GM21786 (cell line): ENCODE measurements around the gene CALM1.

Experiments
- ATAC-seq: cut with Tn5 transposase; IDR thresholded peaks from one replicate; pipeline ENCODE4 v1.9.1; 2021; ENCODE audit not compliant: unreplicated experiment

CALM1 gene

DNA sequence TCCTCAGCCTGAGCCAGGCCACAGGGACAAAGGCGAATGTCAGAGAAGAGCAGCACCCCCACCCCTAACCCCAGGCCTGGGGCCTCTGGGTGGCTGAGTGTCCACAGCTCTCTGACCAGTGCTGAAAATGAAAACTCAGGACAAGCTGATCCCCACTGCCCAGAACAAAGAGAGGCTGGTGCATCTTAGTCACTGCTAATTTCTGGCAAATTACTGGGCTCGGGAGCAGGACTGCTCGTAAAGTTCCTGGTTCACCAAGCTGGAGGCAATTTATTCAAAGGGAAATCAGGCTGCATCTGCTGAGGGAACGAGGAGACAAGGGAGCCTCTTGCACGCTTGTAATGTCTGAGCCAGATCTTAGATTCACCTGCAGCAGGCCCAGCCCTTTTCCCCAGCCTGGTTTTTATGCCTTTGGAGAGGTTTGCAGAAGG, 43.2 kb downstream of the CALM1 start:
- ATAC-seq = no peak

DNA sequence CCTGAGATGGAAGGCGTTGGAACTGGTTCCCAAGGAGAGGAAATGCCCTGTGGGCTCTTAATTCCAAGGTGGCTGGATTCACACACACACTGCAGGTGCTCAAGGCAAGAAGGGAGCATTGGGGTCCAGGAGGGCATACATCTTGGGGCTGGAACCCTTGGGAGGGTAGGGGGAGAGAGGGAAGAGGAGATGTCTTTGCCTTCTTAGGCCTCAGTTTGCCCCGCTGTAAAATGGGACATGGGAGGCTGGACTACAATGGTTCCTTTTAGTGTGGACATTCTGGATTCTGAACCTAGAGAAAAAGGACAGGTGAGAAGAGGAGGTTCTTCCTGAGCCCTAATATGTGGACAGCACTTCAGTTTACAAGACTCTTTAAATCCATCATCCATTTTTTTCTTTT, 43.8 kb downstream of the CALM1 start:
- ATAC-seq = no peak

DNA sequence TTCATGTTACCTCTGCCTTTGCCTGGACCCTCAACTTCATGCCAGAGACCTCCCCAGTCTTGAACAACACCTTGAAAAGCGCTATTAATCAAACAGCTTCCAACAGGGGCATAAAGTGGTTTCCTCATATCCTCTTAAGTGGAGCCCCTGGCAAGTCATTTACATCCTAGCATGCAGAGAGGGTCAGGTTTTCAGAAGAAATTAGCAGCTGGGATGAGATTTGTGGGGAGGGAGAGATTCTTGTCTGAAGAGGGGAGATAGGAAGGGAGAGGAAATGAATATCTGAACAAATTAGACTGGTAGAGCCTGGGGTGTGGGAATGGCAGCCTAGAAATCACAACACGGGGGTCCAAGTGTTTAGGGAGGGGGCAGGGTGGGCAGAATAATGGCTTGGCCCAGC, 45.6 kb downstream of the CALM1 start:
- ATAC-seq = no peak

DNA sequence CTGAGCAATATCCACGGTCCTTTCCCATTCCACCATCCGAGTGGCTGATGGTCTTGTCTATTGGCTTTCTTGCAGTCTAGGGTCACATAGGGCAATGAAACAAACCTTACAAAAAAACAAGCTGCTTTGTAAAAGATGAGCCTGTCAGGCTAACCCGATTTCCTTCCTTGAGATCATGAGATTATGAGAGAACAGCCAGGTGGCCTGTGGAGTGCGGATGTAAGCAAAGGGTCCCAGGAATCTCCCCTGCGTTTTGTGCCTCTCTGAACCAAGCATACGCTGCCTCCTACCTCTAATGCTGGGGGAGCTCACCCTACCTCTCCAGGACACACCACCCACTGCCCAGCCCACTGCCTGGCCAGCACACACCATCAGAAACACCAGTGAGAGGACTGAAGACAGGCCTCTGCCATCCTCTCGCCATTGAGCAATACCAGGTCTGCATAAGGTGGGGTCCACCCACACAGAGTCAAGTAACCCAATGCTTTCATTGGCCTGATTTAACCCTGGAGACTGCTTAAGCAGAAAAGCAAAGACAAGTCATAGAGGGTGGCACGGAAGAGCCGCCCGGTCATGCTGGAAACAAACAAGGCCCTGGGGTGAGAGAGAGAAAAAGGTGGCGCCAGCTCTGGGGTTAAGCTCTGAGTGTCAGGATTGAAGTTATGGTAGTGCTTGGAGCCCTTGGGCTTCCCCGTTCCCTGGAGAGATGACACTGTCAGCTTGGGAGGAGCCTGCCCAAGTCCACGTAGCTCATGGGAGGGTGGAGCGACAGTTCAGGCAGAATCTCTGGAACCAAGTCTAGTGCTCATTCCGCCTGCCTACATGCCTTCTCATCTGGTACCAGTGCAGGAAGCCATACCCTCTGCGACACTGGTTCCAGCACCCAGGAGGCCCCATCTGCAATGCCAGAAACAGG, 46.6 kb downstream of the CALM1 start:
- ATAC-seq = no peak

DNA sequence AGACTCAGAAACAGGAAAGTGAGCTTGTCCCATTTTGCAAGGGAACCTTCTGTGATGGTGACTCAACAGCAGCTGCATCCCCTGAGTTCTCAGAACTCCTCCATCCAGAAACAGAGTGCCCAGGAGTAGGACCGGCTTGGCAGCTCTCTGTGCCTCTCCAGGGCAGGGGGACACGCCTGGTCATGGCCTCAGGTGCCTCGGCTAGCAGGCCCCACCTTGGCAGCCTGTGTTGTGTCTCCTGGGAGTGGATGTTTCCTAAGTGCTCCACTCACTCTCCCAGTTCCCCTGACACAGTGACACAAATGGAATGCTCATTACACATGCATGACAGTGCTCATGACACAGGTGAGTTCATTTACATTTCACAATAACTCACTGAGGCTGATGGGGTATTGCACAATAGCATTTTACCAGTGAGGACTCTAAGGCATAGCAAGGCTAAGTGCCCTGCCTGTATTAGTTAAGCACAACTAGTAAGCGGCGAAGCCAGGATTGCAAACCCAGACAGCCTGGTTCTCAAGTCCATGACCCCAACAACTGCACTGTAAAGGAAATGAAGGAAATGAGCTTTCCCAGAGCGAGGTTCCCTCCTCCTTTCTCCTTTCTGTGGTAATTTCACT, 47.4 kb downstream of the CALM1 start:
- no peak for ATAC-seq

DNA sequence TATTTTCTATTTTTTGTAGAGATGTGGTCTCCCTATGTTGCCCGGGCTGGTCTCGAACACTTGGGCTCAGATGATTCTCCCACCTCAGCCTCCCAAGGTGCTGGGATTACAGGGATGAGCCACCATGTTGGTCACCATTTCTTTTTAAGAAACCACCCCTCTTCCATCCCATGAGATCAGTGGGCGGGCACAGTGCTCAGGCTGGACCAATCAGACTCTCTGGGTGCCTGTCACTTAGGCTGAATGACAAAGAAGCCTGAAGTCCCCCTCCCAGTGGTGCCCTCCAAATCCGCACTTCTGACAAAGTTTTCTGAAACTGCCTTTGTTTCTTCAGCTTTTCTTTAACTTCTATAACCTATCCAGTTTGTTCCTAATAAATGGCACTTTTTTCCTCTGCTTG, 48.2 kb downstream of the CALM1 start:
- no peak for ATAC-seq

DNA sequence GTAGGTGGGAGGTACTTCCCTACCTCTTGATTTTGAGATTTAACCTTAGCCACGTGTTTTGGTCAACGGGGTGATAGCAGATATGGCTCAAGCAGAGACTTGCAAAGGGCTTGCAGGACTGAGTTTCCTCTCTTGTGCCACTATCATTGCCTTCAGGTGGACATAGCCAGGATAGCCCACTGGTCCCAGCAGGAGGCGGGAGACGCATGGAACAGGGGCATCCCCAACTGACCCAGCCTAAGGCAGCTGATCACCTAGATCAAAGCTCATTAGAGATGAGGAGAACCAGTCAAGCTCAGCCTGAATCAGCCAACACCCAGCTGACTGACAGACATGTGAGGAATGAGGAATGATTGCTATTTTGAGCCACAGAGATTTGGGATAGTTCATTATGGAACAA, 49.6 kb downstream of the CALM1 start:
- ATAC-seq = no peak

DNA sequence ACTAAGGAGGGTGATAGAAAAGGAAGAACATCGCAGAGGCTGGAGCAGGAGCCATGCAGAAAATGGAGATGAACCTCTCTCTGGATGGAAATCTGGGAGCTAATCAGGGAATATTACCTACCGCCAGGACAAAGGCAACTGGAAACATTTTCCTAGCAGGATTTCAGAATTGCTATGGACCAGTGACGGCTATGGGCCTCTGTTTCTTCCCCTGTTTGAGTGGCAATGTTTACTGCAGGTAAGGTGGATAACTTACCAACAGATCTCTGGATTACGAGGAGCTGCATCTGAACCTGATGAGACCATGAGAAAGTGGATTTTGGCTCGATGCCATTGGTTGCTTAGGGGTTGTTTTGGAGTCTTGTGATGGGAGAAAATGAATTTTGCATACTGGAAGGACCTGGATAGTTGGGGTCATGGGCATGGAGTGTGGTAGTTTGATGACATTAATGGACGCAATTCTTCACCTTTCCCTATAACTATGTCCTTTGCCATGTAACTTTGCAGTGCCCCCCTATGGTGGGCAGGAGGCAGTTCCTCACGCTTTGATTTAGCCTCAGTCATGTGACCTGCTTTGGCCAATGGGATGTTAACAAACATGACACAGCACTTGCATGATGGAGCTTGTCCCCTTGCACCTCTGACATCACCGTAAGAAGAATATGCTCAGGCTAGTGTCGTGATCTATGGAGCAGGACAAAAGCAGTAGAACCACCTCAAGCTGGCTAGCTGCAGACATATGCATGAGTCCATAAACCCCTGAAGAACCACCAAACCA, 51.1 kb downstream of the CALM1 start:
- no peak for ATAC-seq

DNA sequence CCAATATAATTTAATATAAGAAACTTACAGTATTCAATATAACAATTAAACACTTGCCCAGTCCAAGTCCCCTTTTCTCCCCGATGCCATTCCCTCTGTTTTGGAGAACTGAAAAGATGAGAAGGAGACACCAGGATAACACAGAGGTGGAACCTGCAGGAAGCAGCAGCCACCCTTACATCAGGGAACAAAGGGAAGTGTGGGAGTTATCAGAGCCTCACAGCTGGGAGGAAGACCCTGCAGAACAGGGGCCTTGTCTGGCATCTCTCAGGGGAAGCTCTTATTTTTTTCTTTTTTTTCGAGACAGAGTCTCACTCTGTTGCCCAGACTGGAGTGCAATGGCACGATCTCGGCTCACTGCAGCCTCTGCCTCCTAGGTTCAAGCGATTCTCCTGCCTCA, 52.6 kb downstream of the CALM1 start:
- ATAC-seq = no peak

DNA sequence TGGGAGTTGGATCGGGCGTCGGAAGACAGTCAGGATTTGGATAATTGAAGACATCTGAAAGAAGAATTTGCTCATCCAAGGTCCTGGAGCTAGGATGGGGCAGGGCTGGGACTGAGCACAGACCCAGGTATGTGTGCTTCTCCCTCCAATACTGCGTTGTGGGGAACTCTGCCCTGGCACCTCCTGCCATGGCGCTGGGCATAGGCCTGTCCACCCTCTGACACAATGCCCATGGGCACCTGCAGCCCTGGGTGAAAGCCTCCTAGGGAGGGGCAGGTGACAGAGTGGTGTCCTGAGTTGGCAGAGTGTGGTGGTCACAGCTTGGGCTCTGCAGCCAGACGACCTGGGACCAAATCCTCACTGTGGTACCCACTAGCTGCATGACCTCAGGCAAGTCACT, 53.3 kb downstream of the CALM1 start:
- no peak for ATAC-seq

DNA sequence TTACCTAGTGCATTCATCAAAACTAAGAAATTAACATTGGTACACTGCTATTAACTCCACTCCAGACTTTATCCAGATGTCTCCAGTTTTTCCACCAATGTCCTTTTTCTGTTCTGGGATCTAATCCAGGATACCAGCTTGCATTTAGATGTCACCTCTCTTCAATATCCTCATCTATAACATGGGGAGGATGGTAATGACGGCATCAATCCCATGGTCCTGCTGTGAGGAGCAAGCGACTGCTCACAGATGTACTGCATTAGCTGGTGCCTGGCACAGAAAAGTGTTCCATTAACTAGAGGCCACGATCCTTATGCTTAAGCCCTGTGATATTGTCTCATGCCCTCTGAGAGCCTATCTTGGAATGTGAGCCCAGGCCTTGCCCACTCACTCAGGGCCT, 53.8 kb downstream of the CALM1 start:
- ATAC-seq = no peak

DNA sequence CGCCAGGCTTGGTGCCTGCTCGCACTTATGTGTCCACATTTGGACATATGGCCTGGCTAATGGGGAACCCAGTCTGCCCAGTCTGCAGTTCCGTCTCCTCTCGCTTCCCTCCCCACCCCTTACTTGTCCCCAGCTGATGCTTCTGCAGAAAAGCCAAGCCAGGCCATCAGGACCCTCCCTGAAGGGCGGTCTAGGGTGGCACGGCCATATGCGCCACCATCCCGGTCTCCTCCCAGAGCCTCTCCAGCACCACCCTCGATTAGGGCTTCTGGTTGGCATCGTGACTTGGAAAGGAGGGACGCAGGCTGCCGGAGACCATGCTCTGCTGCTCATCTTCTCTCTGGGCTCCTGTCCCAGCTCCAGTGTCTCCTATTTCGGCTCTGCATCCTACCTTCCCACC, 54.6 kb downstream of the CALM1 start:
- ATAC-seq = no peak

DNA sequence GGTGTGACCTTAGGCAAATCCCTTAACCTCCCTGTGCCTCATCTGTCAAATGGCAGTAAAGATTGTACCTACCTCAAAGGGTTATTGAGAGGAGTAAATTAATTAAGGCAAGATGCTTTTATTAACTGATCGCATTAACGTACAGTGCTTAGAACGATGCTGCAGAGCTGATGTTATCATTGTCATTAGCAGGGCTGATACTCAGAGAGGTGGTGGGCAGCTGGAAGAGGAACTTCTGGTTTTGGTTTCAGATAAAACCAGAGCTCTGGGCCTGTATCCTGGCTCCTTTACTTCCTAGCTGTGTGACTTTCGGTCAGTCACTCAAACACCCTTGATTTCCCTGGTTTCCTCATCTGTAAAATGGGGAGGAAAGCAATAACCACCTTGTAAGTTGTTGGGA, 55.1 kb downstream of the CALM1 start:
- no peak for ATAC-seq

DNA sequence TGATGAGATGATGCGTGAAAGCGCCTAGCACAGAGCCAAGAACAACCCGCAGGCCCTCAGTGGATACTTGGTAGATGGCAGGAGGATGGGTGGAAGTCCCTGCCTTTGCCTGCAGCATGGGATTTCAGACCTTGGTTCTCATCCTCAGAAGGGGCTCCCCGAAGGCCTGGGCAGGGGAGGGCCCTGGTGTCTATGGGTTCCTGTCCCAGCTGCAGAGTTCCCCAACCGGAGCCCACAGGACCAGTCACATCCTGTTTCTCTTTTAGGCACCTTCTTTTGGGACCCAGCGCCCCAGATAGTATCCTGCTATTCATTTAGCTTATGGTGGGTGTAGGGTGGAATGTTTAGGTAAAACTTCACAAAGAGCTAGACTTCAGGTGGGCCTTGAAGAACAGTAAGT, 55.5 kb downstream of the CALM1 start:
- no peak for ATAC-seq

DNA sequence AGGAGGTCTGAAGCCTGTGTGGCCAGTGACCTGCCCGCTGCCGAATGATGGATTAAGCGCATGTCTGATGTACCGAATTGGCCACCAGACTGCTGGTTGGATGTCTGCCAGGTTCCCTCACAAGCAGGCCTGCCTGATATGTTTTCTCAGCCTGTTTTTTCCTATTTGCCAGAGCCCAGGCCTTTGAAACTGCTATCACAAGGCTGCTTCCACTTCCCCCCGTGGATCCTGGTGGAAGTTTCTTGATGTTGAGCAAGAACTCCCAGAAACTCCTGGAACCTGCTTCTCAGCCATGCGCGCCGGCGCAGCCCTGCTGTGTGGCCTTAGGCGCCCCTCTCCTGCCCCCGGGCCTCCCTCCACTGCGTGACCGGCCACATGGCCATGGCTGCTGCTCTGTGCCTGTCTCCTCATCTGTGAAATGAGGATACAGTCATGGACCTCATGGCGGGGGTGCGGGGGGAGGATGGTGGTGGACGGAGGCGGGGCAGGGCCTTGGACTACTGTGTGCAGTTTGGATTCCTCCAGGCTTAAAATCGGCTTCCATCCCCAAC, 56.6 kb downstream of the CALM1 start:
- ATAC-seq = no peak

DNA sequence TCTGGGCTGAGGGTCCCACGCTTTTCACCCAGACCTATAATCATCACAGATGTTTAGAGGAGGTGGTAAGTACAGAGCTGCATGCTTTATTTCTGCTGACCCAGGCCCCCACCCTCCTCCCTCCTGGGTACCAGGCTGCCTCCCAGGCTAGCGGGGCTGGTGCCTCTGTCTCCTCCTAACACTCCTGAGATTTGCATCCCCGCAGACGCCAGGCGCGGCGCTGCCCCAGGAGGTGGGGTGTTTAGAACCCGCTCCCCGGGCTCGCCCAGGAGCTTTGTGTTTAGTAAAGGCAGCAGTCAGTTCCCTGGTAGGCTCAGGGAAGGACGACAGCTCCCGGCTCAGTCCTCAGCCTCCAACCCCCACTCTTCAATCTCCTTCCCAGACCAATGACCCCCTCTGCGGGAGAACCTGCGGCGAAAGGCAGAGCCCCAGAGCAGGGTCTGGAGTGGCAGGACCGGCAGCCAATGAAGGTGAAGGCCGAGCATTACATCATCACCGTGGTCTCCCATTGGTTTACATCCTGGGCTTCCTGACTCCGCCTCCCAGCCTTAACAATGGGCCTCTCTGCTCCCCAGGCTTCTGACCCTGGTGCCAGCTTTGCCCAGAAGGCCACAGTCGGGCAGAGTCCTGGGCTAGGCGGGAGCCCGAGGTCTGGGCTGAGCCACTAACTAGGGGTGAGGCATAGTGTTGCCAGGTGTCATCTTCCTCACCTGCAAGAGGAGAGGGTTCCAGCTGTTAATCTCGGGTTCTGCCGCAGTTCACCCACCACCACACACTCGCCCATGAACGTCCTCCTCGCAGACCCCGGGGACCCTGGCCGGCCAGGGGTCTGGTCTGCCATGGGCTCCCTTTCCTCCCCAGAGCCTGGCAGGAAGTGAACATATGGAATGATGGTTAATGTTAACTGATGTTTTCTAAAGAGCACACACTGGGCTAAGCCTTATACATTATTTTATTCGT, 57.5 kb downstream of the CALM1 start:
- ATAC-seq = no peak

DNA sequence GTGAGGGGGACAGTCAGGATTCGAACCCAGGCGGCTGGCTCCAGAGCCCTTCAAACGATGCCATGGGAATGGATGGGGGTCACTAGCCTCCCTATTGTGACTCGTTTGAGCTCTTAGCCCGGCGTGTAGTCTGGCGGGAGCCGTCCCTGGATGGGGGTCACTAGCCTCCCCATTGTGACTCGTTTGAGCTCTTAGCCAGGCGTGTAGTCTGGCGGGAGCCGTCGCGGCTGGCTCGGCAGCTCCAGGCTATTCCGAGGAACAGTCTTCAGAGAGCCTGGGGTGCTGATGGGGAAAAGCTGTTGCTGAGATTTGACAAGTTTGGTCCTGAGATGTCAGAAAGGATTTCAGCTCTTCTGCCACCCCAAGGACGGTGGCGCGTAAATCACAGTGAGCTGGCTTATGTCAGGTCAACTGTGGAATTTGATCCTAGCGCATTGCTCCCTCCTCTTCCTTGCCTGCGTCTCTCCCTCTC, 58.3 kb downstream of the CALM1 start:
- no peak for ATAC-seq

DNA sequence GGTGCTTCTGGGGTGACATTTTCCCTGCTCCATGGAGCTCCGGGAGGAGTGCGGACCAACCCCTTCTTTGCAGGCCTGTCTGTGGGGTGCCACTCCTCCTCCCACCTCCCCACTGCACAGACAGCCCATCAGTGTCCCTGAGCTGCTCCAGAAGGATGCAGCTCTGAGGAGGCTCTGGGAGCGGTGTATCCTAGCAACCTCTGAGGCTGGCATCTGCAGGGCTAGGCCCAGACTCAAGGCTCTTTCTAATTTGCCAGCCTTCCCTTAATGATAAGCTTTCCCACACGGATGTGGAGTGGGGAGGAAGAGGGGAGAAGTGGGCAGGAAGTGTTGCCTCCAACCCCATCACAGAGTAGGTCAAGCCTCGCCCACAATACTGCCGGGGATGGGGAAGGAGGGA, 59.7 kb downstream of the CALM1 start:
- no peak for ATAC-seq

DNA sequence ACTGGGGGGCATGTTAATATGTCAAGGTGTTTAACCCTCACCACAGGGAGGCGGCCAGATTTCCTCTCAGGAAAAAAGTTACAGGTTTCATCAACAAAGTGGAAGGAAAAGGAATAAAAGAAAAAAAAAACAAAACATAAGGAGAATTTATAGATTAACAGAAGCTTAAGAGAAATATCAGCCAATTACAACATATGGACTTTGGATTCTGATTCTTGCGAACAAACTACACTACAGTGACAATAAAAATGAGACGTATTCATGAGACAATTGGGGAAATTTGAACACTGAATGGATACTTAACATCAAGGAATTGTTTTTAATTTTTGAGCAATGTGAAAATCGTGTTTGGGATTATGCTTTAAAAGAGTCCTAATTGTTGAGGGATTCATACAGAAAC, 60.4 kb downstream of the CALM1 start:
- no peak for ATAC-seq
